IPS DF 6.9 (cell line): ENCODE data around the gene CIDEC.
"Not testable (repeated sequence)": the region's sequence is repeated elsewhere in the genome, so short reads cannot be mapped to it uniquely, and the experiment has no call there.

ENCODE experiments used
- DNase-seq: peaks from one replicate; pipeline ENCODE4 v3.0.0-alpha.2; 2013; ENCODE audit warnings: low read depth, low spot score
- H3K27ac ChIP-seq: one replicate; pipeline ENCODE4 v1.5.1; 2013; ENCODE audit warnings: low read length, control low read depth
- H3K27me3 ChIP-seq: 2 replicates; pipeline ENCODE4 v1.6.1; 2013; ENCODE audit warnings: mild to moderate bottlenecking, low read length; ENCODE audit not compliant: control insufficient read depth, insufficient read depth
- H3K36me3 ChIP-seq: 2 replicates; pipeline ENCODE4 v1.6.1; 2013; ENCODE audit warnings: low read length; ENCODE audit not compliant: control insufficient read depth, insufficient read depth
- H3K4me1 ChIP-seq: 2 replicates; pipeline ENCODE4 v1.6.1; 2013; ENCODE audit warnings: low read length; ENCODE audit not compliant: control insufficient read depth, insufficient read depth
- H3K4me3 ChIP-seq: 2 replicates; pipeline ENCODE4 v1.5.1; 2013; ENCODE audit warnings: mild to moderate bottlenecking, low read length
- H3K9me3 ChIP-seq: 2 replicates; pipeline ENCODE4 v1.6.1; 2013; ENCODE audit warnings: low read length, inconsistent platforms; ENCODE audit not compliant: control insufficient read depth, insufficient read depth
- WGBS: extraction: QIAGEN DNeasy Blood & Tissue Kit; methylation state at CpG from one replicate; pipeline ENCODE4 v1.1.7; 2013; ENCODE audit warnings: mixed read lengths, missing lambda C conversion rate; ENCODE audit not compliant: insufficient read length, insufficient coverage; 5-methylcytosine and 5-hydroxymethylcytosine counted together

CIDEC gene

DNA sequence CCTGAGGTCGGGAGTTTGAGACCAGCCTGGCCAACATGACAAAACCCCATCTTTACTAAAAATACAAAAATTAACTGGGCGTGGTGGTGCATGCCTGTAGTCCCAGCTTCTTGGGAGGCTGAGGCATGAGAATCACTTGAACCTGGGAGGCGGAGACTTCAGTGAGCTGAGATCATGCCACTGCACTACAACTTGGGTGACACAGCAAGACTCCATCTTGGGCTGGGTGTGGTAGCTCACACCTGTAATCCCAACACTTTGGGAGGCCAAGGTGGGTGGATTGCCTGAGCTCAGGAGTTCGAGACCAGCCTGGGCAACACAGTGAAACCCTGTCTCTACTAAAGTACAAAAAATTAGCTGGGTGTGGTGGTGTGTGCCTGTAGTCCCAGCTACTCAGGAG lies 3.8 kb downstream of the CIDEC start:
- H3K27me3 ChIP-seq, H3K27ac ChIP-seq, H3K4me3 ChIP-seq, DNase-seq, H3K9me3 ChIP-seq, H3K36me3 ChIP-seq, H3K4me1 ChIP-seq: not testable (repeated sequence)
- WGBS = no CpG with 5 or more reads among the region's 4 CpGs

DNA sequence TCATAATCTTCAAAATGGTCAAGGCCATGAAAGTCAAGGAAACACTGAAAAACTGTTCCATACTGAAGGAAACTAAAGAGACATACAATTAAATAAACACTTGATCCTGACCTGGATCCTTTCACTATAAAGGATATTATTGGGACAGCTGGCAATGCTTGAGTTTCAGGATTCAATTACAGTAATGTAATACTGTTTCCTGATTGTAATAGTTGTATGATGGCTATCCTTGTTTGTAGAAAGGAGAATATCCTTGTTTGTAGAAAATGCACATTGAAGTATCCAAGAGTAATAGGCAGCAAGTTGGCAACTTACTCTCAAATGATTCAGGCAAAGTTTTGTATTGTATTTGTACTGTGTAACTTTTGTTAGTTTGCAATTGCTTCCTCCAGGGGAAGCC lies 4.6 kb downstream of the CIDEC start:
- H3K4me3 ChIP-seq = no peak overlapping the region
- H3K27ac ChIP-seq = no peak overlapping the region
- no peaks in the 10 kb centered on the region for H3K36me3 ChIP-seq
- H3K9me3 ChIP-seq = no peaks in the 10 kb centered on the region
- DNase-seq = no peak
- H3K4me1 ChIP-seq = peaks cover 2% of the 10 kb centered on the region; the same call in 1 of the 2 replicates
- no peaks in the 10 kb centered on the region for H3K27me3 ChIP-seq

DNA sequence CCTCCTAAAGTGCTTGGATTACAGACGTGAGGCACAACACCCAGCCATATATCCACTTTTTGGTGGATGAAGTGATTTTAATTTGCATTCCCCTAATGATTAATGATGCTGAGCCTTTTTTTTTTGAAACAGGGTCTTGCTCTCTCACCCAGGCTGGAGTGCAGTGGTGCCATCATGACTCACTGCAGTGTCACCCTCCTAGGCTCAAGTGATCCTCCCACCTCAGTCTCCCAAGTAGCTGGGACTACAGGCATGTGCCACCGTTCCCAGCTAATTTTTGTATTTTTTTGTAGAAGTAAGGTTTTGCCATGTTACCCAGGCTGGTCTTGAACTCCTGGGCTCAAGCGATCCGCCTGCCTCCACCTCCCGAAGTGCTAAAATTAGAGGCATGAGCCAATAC lies 8.0 kb downstream of the CIDEC start:
- not testable (repeated sequence) for DNase-seq, H3K36me3 ChIP-seq, H3K4me1 ChIP-seq, H3K27ac ChIP-seq, H3K4me3 ChIP-seq, H3K27me3 ChIP-seq, H3K9me3 ChIP-seq
- WGBS = no CpG with 5 or more reads among the region's 5 CpGs

DNA sequence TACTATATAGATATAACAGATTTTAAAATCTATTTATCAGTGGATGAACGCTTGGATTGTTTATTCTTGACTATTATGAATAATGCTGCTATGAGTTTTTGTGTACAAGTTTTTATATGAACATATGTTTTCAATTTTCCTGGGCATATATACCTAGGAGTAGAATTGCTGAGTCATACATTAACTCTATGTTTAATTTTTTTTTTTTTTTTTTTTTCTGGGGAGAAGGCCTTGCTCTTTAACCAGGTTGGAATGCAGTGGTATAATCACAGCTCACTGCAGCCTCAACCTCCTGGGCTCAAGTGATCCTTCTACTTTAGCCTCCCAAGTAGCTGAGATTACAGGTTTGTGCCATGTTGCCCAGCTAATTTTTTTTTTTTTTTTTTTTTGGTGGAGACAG lies 9.1 kb downstream of the CIDEC start:
- no CpG with 5 or more reads among the region's 1 CpG for WGBS
- Histone ChIP-seq H3K36me3 (no peaks in the 10 kb centered on the region), H3K27ac (no peak overlapping the region), H3K4me1 (no peaks in the 10 kb centered on the region), H3K27me3 (no peaks in the 10 kb centered on the region), H3K9me3 (no peaks in the 10 kb centered on the region), H3K4me3 (no peak overlapping the region)
- no peak for DNase-seq

DNA sequence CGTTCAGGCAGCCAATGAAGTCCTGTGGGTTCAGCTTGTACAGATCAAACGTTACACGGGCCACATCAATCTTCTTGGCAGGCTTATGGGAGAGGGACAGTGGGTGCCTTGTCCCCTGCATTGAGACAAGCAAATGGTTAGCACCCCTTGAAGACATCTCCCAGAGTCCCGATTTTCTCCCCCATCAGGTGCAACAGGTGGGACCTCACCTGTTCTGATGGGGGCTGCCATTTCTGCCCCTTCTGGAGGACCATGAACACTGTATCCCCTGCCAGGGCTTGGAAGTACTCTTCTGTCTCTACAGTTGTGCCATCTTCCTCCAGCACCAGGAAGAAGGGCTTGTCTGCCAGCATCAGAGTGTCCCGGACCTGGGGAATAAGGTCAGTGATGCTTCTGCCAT lies 10.1 kb downstream of the CIDEC start:
- Histone ChIP-seq H3K27me3 (no peaks in the 10 kb centered on the region), H3K4me3 (no peak overlapping the region), H3K9me3 (no peaks in the 10 kb centered on the region), H3K27ac (no peak overlapping the region), H3K4me1 (no peaks in the 10 kb centered on the region), H3K36me3 (no peaks in the 10 kb centered on the region)
- DNase-seq = no peak
- no CpG with 5 or more reads among the region's 5 CpGs for WGBS

DNA sequence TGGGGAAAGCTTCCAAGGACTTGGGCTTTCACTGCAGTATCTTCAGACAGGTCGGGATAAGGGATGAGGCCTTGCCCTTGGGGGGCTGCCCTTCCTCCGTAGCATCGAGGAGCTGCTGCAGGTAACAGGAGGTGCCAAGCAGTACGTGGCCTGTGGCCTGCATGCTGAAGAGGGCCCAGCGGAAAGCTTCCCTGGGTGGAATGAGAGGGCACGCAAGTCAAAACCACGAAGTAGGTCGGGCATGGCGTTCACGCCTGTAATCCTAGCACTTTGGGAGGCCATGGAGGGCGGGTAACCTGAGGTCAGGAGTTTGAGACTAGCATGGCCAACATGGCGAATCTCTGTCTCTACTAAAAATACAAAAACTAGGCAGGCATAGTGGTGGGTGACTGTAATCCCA lies 12.9 kb downstream of the CIDEC start:
- WGBS = no CpG with 5 or more reads among the region's 12 CpGs
- DNase-seq = no peak
- Histone ChIP-seq H3K27ac (no peak overlapping the region), H3K9me3 (no peaks in the 10 kb centered on the region), H3K4me3 (no peak overlapping the region), H3K4me1 (0 out of 2 replicates have a peak, but pooled peaks cover 2% of the 10 kb centered on the region), H3K36me3 (no peaks in the 10 kb centered on the region), H3K27me3 (no peaks in the 10 kb centered on the region)

DNA sequence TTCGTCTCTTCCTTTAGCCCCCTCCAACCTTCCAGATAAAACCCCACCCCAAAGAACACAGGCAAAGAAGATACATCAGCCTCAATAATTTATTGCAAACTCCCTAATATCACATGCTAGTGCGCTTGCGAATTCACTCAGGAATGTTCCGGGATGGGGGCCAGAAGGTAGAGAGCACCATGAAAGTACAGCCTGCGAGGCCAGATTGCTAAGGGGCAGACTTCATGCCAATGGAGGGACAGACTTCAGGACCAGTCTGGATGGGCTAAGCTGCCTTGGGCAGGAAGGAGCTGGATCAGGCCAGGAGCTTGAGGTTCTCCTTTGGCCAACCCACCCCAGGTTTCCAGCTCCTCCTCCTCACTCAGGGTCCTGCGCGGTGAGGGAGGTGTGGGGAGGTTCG lies 13.4 kb downstream of the CIDEC start:
- H3K4me1 ChIP-seq = 0 out of 2 replicates have a peak, but pooled peaks cover 2% of the 10 kb centered on the region
- H3K36me3 ChIP-seq = no peaks in the 10 kb centered on the region
- no CpG with 5 or more reads among the region's 8 CpGs for WGBS
- no peak overlapping the region for H3K4me3 ChIP-seq
- H3K27ac ChIP-seq = no peak overlapping the region
- no peaks in the 10 kb centered on the region for H3K9me3 ChIP-seq
- DNase-seq = no peak
- no peaks in the 10 kb centered on the region for H3K27me3 ChIP-seq

DNA sequence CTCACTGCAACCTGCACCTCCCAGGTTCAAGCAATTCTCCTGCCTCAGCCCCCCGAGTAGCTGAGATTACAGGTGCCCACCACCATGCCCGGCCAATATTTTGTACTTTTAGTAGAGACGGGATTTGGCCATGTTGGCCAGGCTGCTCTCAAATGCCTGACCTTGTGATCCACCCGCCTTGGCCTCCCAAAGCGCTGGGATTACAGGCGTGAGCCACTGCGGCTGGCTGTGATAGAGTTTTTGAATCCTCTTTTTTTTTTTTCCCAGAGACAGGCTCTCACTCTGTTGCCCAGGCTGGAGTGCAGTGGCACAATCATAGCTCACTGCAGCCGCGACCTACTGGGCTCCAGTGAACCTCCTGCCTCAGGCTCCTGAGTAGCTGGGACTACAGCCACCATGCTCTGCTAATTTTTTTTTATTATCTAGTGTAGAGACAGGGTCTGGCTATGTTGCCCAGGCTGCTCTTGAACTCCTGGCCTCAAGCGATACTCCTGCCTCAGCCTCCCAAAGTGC lies 14.9 kb downstream of the CIDEC start:
- H3K27ac ChIP-seq, DNase-seq, H3K9me3 ChIP-seq, H3K27me3 ChIP-seq, H3K4me1 ChIP-seq, H3K36me3 ChIP-seq, H3K4me3 ChIP-seq: not testable (repeated sequence)
- WGBS = no CpG with 5 or more reads among the region's 10 CpGs

DNA sequence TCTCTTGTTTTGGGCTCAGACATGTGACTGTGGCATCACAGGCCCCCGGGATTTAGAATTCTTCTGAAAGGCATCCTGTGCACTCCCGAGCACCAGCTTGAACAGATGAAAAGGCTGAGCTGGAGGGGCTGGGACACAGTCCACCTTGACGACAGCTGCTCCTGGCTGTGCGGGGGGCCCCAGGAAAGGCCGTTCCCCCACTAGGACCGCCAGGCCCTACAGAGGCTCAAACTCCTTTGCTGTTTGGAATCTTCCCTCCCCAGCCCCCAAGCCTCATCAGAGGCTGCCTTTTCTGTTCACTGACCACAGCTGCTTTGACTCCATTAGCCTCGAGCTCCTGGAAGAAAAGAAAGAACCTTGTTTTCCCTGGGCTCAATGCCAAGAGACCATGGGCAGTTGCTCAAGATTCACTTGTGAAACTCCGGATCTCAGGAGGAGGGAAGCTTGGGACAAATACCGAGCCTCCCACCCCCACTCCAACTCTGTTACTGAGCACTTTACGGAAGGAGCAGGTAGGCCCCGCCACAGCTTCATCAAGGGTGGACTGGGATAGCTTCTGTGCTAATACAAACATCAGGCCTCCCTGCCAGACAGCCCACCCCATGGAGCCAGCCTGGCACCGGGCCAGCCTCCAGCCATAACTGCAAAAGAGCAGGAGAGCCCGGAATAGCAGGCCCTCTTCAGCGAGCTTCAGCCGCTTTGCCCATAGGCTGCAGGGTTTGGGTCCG lies 15.7 kb downstream of the CIDEC start:
- Histone ChIP-seq H3K4me1 (peaks cover 4% of the 10 kb centered on the region; the same call in 1 of the 2 replicates), H3K4me3 (no peak overlapping the region), H3K9me3 (no peaks in the 10 kb centered on the region), H3K27me3 (no peaks in the 10 kb centered on the region), H3K27ac (no peak overlapping the region), H3K36me3 (no peaks in the 10 kb centered on the region)
- no peak for DNase-seq
- WGBS = no CpG with 5 or more reads among the region's 16 CpGs

DNA sequence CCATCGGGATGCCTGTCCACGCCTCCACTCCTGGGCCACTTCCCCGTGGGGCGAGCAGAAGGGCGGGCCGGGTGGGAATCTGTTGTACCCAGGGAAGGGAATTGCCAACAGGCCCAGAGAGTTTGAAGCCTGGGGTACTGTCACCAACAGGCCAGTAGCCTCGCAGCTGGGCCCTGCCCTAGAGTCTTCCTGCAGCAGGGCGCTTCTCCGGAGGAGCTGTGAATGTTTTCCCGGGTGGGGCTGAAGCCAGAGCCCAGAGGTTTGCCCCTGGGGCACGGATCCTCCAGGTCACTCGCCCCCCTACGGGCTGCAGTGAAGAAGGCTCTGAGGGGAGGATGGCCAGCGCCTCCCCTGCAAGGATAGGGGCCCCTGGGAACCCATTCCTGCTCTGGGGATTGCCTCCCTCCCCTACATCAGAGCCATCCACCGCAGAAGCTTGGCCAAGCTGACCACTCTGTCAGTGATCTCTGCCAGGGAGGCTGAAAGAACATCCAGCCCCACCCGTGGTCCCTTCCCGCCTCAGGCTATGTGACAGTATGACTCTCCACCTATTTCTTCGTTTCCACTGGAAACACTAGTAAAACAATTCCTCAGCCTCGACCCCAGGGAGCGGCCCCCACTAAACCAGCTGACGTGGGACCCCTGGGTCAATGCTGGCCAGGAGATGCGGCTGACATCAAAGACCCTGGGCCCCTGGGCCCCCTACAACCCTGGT lies 16.8 kb downstream of the CIDEC start:
- H3K4me3 ChIP-seq = peak overlapping the region; percentile 16; the same call in 1 of the 2 replicates
- H3K9me3 ChIP-seq = no peaks in the 10 kb centered on the region
- H3K36me3 ChIP-seq = no peaks in the 10 kb centered on the region
- H3K27me3 ChIP-seq = no peaks in the 10 kb centered on the region
- no peak overlapping the region for H3K27ac ChIP-seq
- no CpG with 5 or more reads among the region's 22 CpGs for WGBS
- DNase-seq = no peak
- peaks cover 4% of the 10 kb centered on the region; the same call in 1 of the 2 replicates for H3K4me1 ChIP-seq
